NCI-H1105 (cell line): Measurements from ENCODE around the gene DDX5.
"Not testable (repeated sequence)": the region's sequence is repeated elsewhere in the genome, so short reads cannot be mapped to it uniquely, and the experiment has no call there.

Source experiments
- DNase-seq: peaks from one replicate; lab custom pipeline; 2025; lab: John Stamatoyannopoulos, UW

The DDX5 gene

DNA sequence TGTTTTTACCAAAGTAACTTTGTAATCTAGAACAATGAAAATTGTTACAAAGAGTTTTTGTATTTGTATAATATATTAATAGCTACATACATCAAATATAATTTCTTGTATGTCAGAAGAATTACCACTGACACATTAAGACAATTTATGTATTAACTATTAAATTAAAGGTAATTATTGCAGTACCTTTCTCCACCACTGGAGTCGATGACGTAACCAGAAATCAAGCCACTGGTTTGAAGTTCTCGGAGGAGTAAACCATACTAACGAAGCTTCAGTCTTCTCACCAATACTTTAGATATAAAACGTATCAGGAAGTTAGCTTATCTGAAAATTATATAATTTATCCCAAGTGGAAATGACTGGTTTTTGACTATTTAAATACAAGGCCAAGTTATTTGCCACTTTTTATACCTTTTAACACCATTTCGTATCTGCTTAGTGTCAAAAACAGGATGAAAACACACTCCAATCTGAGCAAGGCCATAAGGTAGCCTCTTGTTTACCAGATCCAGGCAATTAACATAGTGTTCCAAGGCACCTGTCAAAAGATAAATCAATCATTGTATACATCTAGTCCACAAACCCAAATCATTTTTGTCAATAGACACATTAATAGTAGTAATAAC lies 13.5 kb downstream of the DDX5 start:
- no peak for DNase-seq

DNA sequence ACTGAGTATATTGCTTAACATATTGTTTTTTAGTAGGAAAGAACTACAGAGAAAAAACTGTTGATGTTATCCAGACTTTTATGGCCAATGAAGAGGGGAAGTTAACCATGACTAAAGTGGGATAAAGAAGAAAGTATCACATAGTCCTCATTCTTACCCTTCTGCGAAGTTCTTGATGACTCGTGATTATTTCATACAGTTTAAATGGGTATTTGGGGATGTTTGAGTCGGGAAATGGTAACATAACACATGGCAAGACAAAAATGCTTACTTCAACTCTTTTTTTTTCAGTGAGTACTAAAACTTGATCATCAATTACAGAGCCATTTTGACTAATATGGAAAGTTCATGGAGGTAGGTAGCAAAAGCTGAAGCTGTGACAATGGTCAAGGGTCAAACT lies 14.1 kb downstream of the DDX5 start:
- DNase-seq: no peak

DNA sequence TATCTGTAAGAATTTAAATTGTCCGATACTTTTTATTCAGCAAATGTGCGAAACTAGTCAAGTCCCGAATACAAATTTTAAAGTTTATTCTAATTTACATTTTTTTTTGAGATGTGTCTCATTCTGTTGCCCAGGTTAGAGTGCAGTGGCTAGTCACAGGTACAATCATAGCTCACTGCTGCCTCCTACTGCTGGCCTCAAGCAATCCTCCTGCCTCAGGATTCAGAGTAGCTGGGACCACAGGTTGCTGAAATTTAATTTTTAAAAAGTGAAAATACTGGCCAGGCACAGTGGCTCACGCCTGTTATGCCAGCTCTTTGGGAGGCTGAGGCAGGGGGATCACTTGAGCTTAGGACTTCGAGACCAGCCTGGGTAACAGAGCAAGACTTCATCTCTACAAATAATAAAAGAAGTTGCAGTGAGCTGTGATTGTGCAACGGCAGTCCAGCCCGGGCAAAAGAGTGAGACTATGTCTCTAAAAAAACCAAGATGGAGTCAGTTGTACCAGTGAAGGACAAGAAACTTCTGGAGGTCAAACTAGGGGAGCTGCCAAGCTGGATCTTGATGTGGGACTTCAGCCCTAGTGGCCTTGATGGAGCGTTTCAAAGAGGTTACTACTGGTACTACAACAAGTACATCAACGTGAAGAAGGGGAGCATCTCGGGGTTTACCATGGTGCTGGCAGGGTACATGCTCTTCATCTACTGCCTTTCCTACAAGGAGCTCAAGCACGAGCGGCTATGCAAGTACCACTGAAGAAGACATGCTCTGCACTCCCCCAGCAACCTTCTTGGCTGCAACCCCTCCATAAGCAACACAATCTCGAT lies 14.8 kb downstream of the DDX5 start:
- DNase-seq: no peak

- DNase-seq: no peak
These were observed 17.8 kb downstream of the DDX5 start for GRCh38 chr17:64488301-64488700.

GRCh38 chr17:64484380-64484779 lies 21.7 kb downstream of the DDX5 start:
- DNase-seq: no peak

GRCh38 chr17:64480951-64481350 lies 25.1 kb downstream of the DDX5 start:
- no peak for DNase-seq

GRCh38 chr17:64477849-64478248 lies 28.2 kb downstream of the DDX5 start:
- DNase-seq: no peak

GRCh38 chr17:64472564-64472963 lies 33.5 kb downstream of the DDX5 start:
- DNase-seq: no peak

- DNase-seq: no peak
These were observed 34.6 kb downstream of the DDX5 start for GRCh38 chr17:64471440-64471839.

GRCh38 chr17:64470625-64471024 lies 35.5 kb downstream of the DDX5 start:
- DNase-seq: no peak

DNA sequence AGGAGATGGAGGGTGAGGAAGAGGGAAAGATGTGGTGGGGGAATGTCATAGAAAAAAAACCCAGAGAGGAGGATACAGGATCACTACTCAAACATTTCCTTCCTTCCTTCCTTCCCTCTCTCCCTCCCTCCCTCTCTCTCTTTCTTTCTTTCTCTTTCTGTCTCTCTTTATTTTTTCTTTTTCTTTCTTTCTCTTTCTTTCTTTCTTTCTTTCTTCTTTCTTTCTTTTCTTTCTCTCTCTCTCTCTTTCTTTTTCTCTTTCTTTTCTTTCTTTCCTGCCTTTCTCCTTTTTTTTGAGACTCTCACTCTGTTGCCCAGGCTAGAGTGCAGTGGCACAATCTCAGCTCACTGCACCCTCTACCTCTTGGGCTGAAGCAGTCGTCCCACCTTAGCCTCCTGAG lies 39.3 kb downstream of the DDX5 start:
- DNase-seq: not testable (repeated sequence)

DNA sequence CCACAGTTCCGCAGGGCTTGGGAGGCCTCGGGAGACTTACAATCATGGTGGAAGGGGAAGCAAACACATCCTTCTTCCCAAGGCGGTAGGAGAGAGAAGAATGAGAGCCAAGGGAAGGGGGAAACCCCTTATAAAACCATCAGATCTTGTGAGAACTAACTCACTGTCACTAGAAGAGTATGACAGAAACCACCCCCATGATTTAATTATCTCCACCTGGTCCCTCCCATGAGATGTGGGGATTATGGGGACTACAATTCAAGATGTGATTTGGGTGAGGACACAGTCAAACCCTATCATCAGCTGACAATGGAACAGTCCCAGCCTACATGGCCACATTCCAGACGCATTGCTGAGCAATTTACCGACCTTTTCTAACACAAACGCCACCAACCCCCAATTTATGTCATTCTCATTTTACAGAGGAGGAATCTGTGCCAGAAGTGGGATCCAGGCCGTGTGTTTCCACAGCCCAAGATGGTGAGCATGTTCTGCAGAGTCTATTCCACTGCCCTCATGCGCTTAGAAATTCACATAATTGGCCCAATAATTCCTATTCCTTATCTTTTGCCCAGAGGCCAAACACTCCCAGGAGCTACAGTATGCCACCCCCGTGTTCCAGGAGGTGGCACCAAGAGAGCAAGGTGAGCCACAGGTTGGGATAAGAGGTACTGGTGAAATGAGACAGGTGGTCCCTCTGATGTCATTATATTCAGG lies 39.9 kb downstream of the DDX5 start:
- DNase-seq: no peak

GRCh38 chr17:64461788-64462187 lies 44.3 kb downstream of the DDX5 start:
- no peak for DNase-seq

GRCh38 chr17:64460955-64461354 lies 45.1 kb downstream of the DDX5 start:
- no peak for DNase-seq

DNA sequence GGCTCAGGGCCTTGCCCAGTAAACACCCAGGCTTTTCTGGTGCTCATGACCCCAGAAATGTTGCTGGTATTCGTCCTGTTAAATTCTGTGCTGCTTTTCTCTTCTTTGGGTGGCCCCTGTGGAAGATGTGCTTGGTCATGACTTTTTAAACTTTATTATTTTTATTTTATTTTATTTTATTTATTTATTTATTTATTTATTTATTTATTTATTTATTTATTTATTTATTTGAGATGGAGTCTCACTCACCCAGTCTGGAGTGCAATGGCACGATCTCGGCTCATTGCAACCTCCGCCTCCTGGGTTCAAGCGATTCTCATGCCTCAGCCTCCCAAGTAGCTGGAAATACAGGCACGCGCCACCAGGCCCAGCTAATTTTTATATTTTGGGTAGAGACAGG lies 46.3 kb downstream of the DDX5 start:
- not testable (repeated sequence) for DNase-seq

DNA sequence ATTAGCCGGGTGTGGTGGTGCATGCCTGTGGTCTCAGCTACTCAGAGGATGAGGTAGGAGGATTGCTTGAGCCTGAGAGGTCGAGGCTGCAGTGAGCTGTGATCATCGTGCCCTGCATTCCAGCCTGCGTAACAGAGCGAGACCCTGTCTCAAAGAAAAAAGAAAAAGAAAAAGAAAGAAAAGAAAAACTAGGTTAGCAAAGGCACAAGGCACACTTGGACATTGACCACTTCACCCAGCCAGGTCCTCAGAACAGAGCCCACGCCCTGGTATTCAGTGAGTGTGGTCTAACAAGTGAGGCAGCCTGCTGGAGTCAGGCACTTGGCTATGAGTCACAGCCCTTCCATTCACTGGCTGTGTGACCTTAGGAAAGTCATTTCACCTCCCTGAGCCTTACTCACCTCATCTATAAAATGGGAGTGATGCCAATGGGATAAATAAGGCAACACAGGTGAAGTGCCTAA lies 46.8 kb downstream of the DDX5 start:
- no peak for DNase-seq

DNA sequence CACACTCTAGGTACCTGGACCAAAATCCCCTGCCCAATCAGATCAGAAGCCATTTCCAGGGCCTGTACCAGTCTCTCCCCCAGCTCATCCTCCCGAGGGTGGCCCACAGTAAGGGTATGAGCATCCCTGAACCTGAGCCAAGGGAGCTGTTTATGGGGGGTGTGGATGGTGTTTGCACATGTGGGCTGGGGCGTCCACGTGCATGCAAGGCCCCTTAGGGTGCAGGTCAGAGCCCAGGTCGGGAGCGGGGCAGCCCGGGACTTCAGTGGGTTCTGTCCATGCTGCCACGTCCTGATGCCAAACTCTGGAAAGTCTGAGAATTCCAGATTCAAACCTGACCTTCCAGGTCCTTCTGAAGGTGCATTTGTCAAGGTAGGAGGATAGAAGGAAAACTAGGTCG lies 47.3 kb downstream of the DDX5 start:
- no peak for DNase-seq

GRCh38 chr17:64457156-64457555 lies 48.9 kb downstream of the DDX5 start:
- DNase-seq: no peak

DNA sequence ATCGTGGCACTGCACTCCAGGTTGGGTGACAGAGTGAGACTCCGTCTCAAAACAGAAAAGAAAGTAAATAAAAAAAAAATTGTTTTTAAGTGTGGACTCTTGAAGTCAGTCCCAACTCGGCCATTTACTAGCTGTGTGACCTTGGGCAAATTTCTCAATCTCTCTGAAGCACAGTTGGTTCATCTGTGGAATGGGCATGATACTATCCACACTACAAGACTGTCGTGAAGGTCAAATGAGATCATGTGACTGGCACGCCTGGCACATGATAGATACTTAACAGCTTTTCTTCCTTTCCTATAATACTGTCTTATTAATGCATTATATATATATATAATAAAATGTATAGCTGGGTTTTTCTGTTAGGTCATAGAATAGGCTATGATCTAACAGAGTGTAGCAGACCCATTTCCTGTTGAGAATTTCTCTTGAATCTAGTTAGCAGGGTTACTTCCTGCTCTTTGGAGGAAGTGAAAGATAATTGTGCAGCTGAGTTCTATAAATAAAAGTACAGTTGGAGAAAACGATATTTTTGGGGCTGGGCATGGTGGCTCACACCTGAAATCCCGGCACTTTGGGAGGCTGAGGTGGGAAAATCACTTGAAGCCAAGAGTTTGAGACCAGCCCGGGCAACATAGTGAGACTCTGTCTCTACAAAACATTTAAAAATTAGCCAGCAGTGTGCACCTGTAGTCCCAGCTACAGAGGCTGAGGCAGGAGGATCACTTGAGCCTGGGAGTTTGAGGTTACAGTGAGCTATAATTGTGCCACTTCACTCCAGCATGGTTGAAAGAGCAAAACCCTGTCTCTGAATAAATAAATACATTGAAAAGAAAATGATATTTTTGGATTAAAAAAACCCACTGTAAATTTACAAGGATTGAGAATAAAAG lies 49.9 kb downstream of the DDX5 start:
- DNase-seq: no peak

GRCh38 chr17:64449545-64449944 lies 56.5 kb downstream of the DDX5 start:
- DNase-seq: no peak

DNA sequence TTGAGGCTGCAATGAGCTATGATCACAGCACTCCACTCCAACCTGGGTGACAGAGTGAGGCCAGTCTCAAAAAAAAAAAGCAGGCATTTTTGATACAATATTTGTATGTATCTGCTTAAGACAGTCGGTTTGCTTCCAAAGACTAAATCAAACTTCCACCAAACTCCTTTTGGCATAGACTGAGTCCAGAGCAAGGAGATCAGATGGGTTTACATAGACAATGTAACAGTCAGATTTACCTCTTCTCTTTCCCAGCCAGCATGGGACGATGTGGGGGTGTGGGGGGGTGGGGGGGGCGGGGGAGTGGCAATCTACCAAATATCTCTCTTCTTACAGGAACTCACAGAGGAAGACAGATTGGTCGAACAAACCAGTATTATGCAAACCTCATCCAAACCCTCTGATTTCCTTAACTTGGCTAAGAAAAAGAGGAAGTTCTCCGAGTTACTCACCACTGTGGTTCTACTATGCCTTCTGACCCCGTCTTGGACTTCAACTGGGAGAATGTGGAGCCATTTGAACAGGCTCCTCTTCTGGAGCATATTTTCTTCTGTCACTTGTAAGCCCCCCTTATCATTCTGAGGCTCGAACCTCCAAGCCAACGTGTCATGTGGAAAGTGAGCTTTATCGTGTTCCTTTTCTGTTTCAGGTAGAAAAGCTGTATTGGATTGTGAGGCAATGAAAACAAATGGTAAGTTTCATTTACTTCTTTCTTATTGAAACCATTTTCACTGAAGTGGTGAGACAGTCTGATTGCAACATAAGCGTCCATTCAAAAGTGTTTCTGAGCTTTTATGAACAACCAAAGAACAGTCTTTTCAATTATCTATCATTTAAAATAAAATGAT lies 57.2 kb downstream of the DDX5 start, which contains the start of gene MILR1:
Gene MILR1 (plus strand): TSS at position 451 of the 848 bp plus-strand sequence. CDS start 54 bp downstream, at position 505.
- no peak for DNase-seq
